ENCODE data around the gene CSNK1D.

Gene CSNK1D

DNA sequence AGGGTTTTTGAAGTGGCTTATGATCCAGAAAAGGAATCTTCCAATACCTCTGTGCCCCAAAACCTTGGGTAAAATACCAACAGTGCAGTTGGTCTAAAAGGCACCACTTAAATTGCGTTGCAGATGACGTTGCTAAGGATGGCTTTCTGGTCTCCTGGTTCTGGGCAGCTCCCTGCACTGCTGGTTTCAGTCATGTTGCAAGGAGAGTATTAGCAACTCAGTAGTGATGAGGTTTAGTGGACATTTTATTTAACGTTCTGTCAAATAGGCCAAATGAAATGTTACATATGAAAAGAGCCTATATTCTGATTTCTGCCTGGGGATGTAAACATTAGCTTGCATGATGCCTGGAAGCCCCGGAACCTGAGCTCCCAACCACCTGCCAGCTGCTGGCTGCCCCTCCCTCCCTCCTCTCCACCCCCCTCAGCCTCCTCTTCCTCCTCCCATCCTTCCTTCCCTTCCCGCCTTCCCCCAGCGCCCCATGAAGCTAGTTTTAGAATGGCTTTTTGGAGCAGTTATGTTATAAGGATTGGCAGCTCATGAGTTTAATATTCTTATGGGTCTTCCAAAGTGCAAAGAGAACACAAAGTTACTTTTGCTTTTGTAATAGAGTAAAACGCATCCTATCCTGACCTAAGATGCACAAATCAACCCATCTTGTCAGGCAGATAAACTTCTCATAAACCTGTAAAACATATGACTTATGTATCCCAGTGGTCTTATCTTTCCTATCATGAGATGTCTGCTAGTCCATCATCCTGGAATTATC, 23.2 kb upstream of the CSNK1D start:
- FAIRE-seq (no peak), DNase-seq (ENCODE audit: insufficient read length, low spot score) (no peak)

DNA sequence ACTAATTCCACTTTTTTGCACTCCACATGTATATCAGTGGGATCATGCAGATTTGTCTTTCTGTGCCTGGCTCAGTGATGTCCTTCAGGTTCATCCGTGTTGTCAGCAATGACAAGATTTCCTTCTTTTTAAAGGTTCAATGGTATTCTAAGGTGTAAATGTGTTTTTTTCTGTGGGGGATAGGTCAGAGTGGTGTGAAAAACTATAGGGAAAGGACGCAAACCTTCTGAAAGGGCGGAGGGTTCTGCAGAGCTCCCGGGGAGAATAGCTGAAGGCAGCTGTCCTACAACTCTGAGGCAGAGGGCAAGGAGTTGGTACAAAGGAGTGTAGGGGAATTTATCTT, 21.9 kb upstream of the CSNK1D start:
- FAIRE-seq (no peak), DNase-seq (ENCODE audit: insufficient read length, low spot score) (no peak)

GRCh38 chr17:82294064-82294773, 20.7 kb upstream of the CSNK1D start:
- FAIRE-seq (no peak), DNase-seq (ENCODE audit: insufficient read length, low spot score) (no peak)

- peak; percentile 96 for FAIRE-seq
- DNase-seq (ENCODE audit: insufficient read length, low spot score): peak; percentile 99
Measured at GRCh38 chr17:82292251-82293154, 19.0 kb upstream of the CSNK1D start.

- DNase-seq (ENCODE audit: insufficient read length, low spot score): no peak
- no peak for FAIRE-seq
Measured at GRCh38 chr17:82291582-82292250, 18.2 kb upstream of the CSNK1D start.

- no peak for DNase-seq (ENCODE audit: insufficient read length, low spot score)
- no peak for FAIRE-seq
Measured at GRCh38 chr17:82287868-82288801, 14.6 kb upstream of the CSNK1D start.

DNA sequence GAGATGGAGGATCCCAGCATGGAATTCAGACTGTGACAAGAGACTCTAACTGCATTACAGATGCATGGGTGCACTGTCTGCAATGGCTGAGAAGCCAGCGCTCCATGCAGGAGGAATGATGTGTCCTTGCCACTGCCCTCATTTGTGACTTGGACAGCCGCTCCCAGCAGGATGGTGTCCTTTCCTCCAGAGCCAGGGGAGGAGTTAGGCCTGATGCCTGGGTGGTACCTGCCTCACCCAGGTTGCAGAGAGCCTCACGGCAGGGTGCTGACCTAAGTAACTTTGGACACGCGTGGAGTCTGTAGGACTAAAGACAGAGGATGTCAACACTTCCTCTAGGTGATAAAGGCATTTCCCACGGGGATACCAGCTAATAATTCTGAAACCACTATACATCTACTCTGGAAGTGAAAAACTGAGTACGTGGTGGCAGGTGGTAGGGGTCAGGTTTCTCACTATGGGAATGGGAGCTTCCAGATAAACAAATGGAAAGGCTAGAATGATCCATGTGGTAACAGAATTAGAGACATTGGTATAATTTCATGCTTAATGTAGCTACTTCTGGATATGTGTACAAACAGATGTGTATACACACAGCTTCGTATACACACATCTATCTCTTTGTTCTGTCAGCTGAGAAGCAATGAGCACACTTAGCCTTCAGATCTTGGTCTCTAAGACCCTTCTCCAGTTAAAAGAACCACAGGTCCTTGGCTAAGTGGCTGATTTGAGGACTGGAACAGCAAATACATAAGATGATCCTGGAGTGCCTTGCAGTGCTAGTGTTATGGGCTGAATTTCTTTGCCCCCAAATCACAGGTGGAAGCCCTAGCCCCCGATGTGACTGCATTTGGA, 13.7 kb upstream of the CSNK1D start:
- FAIRE-seq (no peak), DNase-seq (ENCODE audit: insufficient read length, low spot score) (no peak)

DNA sequence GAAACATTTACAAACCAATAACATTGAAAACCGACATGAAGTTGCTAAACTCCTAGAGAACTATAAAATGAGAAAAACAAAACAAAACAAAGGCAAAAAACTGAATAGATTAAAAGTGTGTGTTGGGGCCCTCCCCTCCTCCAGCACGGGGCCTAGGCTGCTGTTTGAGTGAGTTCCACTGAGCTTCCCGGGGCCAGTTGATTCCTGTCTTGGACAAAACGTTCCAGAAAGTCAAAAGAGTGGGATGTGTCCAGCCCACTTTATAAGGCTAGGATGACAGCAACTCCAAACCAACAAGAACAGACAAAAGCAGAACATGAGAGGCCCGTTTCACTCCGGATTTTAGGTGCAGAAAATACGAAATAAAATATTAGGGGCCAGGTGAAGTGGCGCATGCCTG, 11.6 kb upstream of the CSNK1D start:
- DNase-seq (ENCODE audit: insufficient read length, low spot score) (no peak), FAIRE-seq (no peak)

GRCh38 chr17:82283208-82283749, 9.8 kb upstream of the CSNK1D start:
- no peak for DNase-seq (ENCODE audit: insufficient read length, low spot score)
- no peak for FAIRE-seq

DNA sequence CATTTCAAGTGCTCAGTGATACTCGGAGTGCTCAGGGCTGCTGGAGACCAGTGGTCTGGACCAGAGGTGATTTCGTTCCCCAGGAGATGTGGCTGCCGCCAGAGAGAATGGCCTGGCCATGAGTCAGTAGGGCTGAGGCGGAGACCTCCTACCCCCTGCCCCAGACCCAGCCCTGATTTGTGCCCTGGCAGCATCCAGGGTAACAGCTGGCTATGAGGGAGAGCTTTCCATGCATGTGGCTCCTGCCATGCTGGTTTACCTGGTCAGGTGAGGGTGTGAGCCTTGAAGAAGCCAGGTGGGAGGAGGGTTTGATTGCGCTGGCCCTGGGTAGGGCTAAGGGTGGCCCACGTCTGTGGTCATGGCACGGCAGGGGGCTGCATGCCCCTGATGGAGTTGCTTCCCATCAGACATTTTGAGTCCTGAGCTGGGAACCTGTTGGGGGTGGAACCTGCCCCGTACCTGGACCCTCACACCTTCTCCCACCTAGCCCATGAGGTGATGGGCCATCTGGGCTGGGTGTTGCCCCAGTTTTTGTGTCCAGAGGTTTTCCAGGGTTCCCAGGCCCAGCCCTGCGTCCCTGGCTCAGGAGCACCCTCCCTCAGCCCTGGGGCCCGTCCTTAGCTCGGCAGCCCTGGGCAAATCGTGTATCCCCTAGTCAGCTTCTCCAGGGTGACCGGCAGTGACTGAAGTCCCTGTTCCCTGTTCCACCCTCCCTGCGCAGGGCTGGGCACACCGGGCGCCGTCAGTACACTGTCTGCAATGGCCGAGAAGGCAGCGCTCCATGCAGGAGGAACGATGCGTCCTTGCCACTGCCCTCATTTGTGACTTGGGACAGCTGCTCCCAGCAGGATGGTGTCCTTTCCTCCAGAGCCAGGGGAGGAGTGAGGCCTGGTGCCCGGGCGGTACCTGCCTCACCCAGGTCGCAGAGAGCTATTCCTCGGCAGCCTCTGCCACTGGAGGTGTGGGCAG, 9.0 kb upstream of the CSNK1D start:
- DNase-seq (ENCODE audit: insufficient read length, low spot score) (no peak), FAIRE-seq (no peak)

GRCh38 chr17:82281502-82282238, 8.2 kb upstream of the CSNK1D start:
- FAIRE-seq (no peak), DNase-seq (ENCODE audit: insufficient read length, low spot score) (no peak)

DNA sequence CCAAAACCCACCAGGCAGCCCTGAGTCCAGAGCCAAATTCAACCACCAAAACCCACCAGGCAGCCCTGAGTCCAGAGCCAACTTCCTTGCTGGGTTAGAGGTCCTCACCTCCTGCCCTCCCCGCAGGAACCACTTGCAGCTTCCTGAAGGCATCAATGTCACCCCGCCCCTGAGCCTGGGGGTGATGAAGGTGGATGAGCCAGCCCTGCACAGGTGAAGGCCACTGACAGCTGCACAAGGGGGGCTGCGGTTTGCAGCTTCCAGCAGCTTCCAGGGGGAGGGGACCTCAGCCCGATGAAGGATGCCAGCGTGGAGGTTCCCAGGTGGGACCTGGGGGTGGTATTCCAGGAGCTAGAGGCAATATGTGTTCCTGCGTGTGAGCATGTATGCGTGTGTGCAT, 7.6 kb upstream of the CSNK1D start:
- FAIRE-seq: no peak
- DNase-seq (ENCODE audit: insufficient read length, low spot score): no peak

DNA sequence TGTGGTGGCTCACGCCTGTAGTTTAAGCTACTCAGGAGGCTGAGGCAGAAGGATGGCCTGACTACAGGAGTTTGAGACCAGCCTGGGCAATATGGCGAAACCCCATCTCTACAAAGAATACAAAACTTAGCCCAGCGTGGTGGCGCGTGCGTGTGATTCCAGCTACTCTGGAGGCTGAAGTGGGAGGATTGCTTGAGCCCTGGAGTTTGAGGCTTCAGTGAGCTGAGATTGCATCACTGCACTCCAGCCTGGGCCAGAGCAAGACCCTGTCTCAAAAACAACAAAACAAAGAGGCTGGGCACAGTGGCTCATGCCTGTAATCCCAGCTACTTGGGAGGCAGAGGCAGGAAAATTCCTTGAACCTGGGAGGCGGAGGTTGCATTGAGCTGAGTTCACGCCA, 7.0 kb upstream of the CSNK1D start:
- FAIRE-seq (no peak), DNase-seq (ENCODE audit: insufficient read length, low spot score) (no peak)

GRCh38 chr17:82278786-82279391, 5.4 kb upstream of the CSNK1D start:
- DNase-seq (ENCODE audit: insufficient read length, low spot score) (no peak), FAIRE-seq (no peak)

DNA sequence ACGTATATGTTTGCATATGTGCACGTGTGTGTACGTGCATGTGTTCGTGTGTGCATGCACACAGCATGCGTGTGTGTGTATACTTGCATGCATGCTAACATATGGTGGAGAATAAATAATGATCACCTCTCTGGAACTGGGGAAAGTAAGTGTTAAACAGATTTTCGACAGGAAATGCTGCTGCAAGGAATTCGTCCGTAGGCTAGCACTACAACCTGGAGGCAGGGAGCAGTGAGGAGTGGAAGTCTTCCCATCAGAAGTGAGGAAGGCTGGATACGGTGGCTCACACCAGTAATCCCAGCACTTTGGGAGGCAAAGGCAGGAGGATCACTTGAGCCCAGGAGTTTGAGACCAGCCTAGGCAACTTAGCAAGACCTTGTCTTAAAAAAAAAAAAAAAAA, 4.8 kb upstream of the CSNK1D start:
- FAIRE-seq: no peak

DNA sequence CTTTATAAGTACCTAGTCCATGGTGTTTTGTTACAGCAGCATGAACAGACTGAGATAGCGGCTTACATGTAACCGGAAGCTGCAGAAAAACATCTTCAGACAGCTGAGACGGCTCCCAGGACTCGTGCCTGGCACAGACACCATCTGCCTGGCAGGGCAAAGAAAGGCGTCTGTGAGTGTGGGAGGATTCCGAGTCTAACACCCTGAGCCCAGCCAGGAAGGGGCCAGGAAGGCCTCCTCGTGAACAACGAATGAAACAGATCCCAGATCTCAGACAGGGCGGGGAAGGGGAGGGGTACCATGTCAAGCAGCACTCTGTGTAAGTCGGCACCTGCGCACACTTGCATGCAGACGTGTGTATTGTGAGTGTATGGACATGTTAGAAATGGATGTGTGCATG, 4.4 kb upstream of the CSNK1D start:
- no peak for DNase-seq (ENCODE audit: insufficient read length, low spot score)
- FAIRE-seq: no peak

More for the DNA sequence above, 4.8 kb upstream of the CSNK1D start:
- no peak for DNase-seq (ENCODE audit: insufficient read length, low spot score)
